Smooth muscle cell (in vitro differentiated cells): ENCODE results near the gene UBE2H. TPM values are rescaled to one million over a fixed set of nuclear protein-coding genes. Genes with fewer than 3 reads are reported as not detected.
"Not testable (repeated sequence)": the region's sequence is repeated elsewhere in the genome, so short reads cannot be mapped to it uniquely, and the experiment has no call there.

Experiments
- DNase-seq: peaks from one replicate; lab custom pipeline; 2025; ENCODE audit not compliant: unreplicated experiment; lab: John Stamatoyannopoulos, UW
- H2AFZ ChIP-seq: fragments of 200-600 bp; sonication (generic); 2 replicates; pipeline ENCODE4 v1.6.0; 2016; ENCODE audit warnings: antibody characterized with exemption, low read depth, mild to moderate bottlenecking
- H3F3A ChIP-seq: fragments of 200-600 bp; sonication (generic); 2 replicates; pipeline ENCODE4 v1.6.0; 2017; ENCODE audit warnings: antibody characterized with exemption, low read depth
- H3K27ac ChIP-seq: fragments of 200-600 bp; sonication (generic); 2 replicates; pipeline ENCODE4 v1.5.1; 2016; ENCODE audit warnings: low read depth, mild to moderate bottlenecking
- H3K27me3 ChIP-seq: fragments of 200-600 bp; sonication (generic); 2 replicates; pipeline ENCODE4 v1.6.1; 2016; ENCODE audit warnings: low read depth, mild to moderate bottlenecking
- H3K36me3 ChIP-seq: fragments of 200-600 bp; sonication (generic); 2 replicates; pipeline ENCODE4 v1.5.1; 2016; ENCODE audit warnings: low read depth
- H3K4me1 ChIP-seq: fragments of 200-600 bp; sonication (generic); 2 replicates; pipeline ENCODE4 v1.5.1; 2016; ENCODE audit warnings: low read depth
- H3K4me2 ChIP-seq: fragments of 200-600 bp; sonication (generic); 2 replicates; pipeline ENCODE4 v1.6.0; 2016; ENCODE audit warnings: mild to moderate bottlenecking
- H3K4me3 ChIP-seq: fragments of 200-600 bp; sonication (generic); 2 replicates; pipeline ENCODE4 v1.5.1; 2016; ENCODE audit warnings: mild to moderate bottlenecking
- H3K79me2 ChIP-seq: fragments of 200-600 bp; sonication (generic); 2 replicates; pipeline ENCODE4 v1.6.0; 2016; ENCODE audit warnings: low read depth, mild to moderate bottlenecking
- H3K9ac ChIP-seq: fragments of 200-600 bp; sonication (generic); 2 replicates; pipeline ENCODE4 v1.6.0; 2016; ENCODE audit warnings: low read depth
- H3K9me3 ChIP-seq: fragments of 200-600 bp; sonication (generic); replicated peaks from 2 replicates; pipeline ENCODE4 v1.5.1; 2016; ENCODE audit warnings: low read depth
- H4K20me1 ChIP-seq: fragments of 200-600 bp; sonication (generic); 2 replicates; pipeline ENCODE4 v1.6.0; 2016; ENCODE audit warnings: low read depth
- CTCF ChIP-seq: fragments of 200-600 bp; sonication (generic); IDR thresholded peaks from 2 replicates; pipeline ENCODE4 v1.5.1; 2017; ENCODE audit warnings: borderline replicate concordance, mild to moderate bottlenecking, antibody characterized with exemption; ENCODE audit not compliant: insufficient read depth, poor library complexity, severe bottlenecking
- WGBS: methylation state at CpG from one replicate; pipeline ENCODE4 v1.1.7; 2016; ENCODE audit warnings: low lambda C conversion rate; 5-methylcytosine and 5-hydroxymethylcytosine counted together
- polyA plus RNA-seq: library from polyadenylated mRNA; unstranded; fragments of >200 nt; fragmentation: Nextera tagmentation; extraction: Ambion mirVana; gene quantifications from 2 replicates; pipeline ENCODE4 v1.2.1, GENCODE V29; 2016
- total RNA-seq: library from RNA; depleted of rRNA; stranded (reverse); fragments of >200 nt; gene quantifications from 2 replicates; pipeline ENCODE4 v1.2.3, GENCODE V29; 2014

UBE2H gene
- total and polyA plus RNA-seq, 2 experiments from 2014 or later: 66.1 to 94.5 TPM

- Histone ChIP-seq H3K4me2 (peak overlapping the region; percentile 100), H2AFZ (no peak overlapping the region), H3K4me1 (peaks cover 12% of the 10 kb centered on the region), H3K79me2 (no peaks in the 10 kb centered on the region), H3K36me3 (no peaks in the 10 kb centered on the region), H3K27me3 (no peaks in the 10 kb centered on the region), H3K9me3 (no peaks in the 10 kb centered on the region), H3K9ac (no peak overlapping the region), H3K27ac (no peak overlapping the region), H3K4me3 (peak overlapping the region; percentile 83), H3F3A (peaks cover 5% of the 10 kb centered on the region), H4K20me1 (no peaks in the 10 kb centered on the region)
- TF ChIP-seq CTCF: peak; percentile 14
- WGBS: 29% methylated on average over 27 of the region's 28 CpGs
- no peak for DNase-seq
Observed at GRCh38 chr7:129824291-129825208, 128.2 kb downstream of the UBE2H start.

DNA sequence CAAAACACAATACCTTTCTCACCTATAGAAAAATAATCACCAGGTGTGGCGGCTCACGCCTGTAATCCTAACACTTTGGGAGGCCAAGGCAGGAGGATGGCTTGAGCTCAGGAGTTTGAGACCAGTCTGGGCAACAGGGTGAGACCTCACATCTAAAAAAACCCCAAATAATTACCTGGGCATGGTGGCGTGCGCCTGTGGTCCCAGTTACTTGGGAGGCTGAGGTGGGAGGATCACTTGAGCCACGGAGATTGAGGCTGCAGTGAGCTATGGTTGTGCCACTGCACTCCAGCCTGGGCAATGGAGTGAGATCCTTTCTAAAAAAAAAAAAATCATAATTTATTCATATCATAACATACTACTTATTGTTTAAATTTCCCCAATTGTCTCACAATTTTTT lies 129.6 kb downstream of the UBE2H start:
- H3K27ac ChIP-seq, H3F3A ChIP-seq, H3K79me2 ChIP-seq, H4K20me1 ChIP-seq, H3K9ac ChIP-seq, H3K9me3 ChIP-seq, H2AFZ ChIP-seq, H3K4me3 ChIP-seq, H3K36me3 ChIP-seq, H3K4me2 ChIP-seq, H3K27me3 ChIP-seq, DNase-seq: not testable (repeated sequence)
- WGBS: 98% methylated on average over 5 of the region's 5 CpGs
- H3K4me1 ChIP-seq: peaks cover 11% of the 10 kb centered on the region

GRCh38 chr7:129821476-129821875 lies 131.3 kb downstream of the UBE2H start:
- Histone ChIP-seq H3K4me2 (no peak overlapping the region), H3K9ac (no peak overlapping the region), H3K36me3 (peaks cover 4% of the 10 kb centered on the region), H3K27ac (no peak overlapping the region), H4K20me1 (no peaks in the 10 kb centered on the region), H3K27me3 (no peaks in the 10 kb centered on the region), H3F3A (no peaks in the 10 kb centered on the region), H3K4me1 (peaks cover 11% of the 10 kb centered on the region), H3K79me2 (no peaks in the 10 kb centered on the region), H3K9me3 (no peaks in the 10 kb centered on the region), H3K4me3 (no peak overlapping the region), H2AFZ (no peak overlapping the region)
- whole genome bisulfite sequencing: 82% methylated on average over 2 of the region's 2 CpGs
- TF ChIP-seq CTCF: no peak
- DNase-seq: no peak

GRCh38 chr7:129816742-129817141 lies 136.0 kb downstream of the UBE2H start:
- 99% methylated on average over 3 of the region's 3 CpGs for WGBS
- Histone ChIP-seq H3K4me3 (no peak overlapping the region), H2AFZ (no peak overlapping the region)

More at GRCh38 chr7:129816742-129817141, 136.0 kb downstream of the UBE2H start:
- no peak for DNase-seq
- H3K4me1 ChIP-seq: no peaks in the 10 kb centered on the region
- no peaks in the 10 kb centered on the region for H3K27me3 ChIP-seq
- H3F3A ChIP-seq: no peaks in the 10 kb centered on the region
- peaks cover 4% of the 10 kb centered on the region for H3K36me3 ChIP-seq
- H3K4me2 ChIP-seq: no peak overlapping the region
- no peaks in the 10 kb centered on the region for H3K79me2 ChIP-seq
- H3K9ac ChIP-seq: no peak overlapping the region
- no peaks in the 10 kb centered on the region for H3K9me3 ChIP-seq
- no peak for TF ChIP-seq CTCF
- H3K27ac ChIP-seq: no peak overlapping the region
- no peaks in the 10 kb centered on the region for H4K20me1 ChIP-seq
